Measurements from ENCODE around the gene ALS2. TPM values are rescaled to one million over a fixed set of nuclear protein-coding genes. Genes with fewer than 3 reads are reported as not detected.

The ALS2 gene
- polyA plus RNA-seq, 1 of the 3 experiments (the other 2 are of a cell fraction): 11.6 TPM

DNA sequence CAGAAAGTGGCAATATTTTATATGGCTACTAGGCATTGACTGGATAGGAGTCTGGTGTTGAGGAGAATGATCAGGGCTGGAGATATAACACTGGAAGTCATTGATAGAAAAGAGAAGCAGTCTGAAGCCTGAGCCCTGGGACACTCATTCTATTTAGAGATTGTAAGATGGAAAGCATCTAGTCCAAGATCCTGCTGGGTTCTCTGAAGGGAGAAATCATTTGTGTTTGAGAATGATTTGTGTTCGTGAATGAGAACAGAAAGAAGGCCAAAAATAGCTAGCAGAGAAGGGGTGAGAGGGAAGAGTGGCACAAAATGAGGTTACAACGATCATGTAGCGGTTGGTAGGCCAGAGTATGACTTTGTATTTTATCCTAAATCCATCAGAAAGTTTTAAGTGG is 7.6 kb upstream of the ALS2 start:
- no peaks in the 10 kb centered on the region for H4K20me1 ChIP-seq (ENCODE audit: insufficient read depth)
- 63% methylated on average over 3 of the region's 3 CpGs for WGBS (ENCODE audit: low lambda C conversion rate)
- CTCF ChIA-PET: interaction anchor here (1.7 kb wide), 1 partner anchor 390 kb away, joined by 4 read pairs; no protein-coding TSS in a partner anchor
- no peaks in the 10 kb centered on the region for H3K27me3 ChIP-seq (ENCODE audit: insufficient read depth)
- H3K9me3 ChIP-seq: no peaks in the 10 kb centered on the region
- no peak overlapping the region for H2AFZ ChIP-seq (ENCODE audit: low read depth)
- TF ChIP-seq MXI1 (IDR thresholded peaks at IDR 0.05; ENCODE audit: low read depth, low read length): no peak
- no peak for TF ChIP-seq GATA2 (CRISPR knock-in tag; IDR thresholded peaks at IDR 0.05)
- no peak for TF ChIP-seq SIN3A (IDR thresholded peaks at IDR 0.05; ENCODE audit: borderline replicate concordance, low read depth, low read length)
- no peak for TF ChIP-seq YY1 (IDR thresholded peaks at IDR 0.05; ENCODE audit: low read depth)
- no peak for TF ChIP-seq POLR2AphosphoS5 (IDR thresholded peaks at IDR 0.05; ENCODE audit: low read depth, low read length)
- TF ChIP-seq, protein P1, sequence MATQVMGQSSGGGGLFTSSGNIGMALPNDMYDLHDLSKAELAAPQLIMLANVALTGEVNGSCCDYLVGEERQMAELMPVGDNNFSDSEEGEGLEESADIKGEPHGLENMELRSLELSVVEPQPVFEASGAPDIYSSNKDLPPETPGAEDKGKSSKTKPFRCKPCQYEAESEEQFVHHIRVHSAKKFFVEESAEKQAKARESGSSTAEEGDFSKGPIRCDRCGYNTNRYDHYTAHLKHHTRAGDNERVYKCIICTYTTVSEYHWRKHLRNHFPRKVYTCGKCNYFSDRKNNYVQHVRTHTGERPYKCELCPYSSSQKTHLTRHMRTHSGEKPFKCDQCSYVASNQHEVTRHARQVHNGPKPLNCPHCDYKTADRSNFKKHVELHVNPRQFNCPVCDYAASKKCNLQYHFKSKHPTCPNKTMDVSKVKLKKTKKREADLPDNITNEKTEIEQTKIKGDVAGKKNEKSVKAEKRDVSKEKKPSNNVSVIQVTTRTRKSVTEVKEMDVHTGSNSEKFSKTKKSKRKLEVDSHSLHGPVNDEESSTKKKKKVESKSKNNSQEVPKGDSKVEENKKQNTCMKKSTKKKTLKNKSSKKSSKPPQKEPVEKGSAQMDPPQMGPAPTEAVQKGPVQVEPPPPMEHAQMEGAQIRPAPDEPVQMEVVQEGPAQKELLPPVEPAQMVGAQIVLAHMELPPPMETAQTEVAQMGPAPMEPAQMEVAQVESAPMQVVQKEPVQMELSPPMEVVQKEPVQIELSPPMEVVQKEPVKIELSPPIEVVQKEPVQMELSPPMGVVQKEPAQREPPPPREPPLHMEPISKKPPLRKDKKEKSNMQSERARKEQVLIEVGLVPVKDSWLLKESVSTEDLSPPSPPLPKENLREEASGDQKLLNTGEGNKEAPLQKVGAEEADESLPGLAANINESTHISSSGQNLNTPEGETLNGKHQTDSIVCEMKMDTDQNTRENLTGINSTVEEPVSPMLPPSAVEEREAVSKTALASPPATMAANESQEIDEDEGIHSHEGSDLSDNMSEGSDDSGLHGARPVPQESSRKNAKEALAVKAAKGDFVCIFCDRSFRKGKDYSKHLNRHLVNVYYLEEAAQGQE (IDR thresholded peaks at IDR 0.05; ENCODE audit: low read depth, low read length): no peak
- no peak for TF ChIP-seq CHD2 (IDR thresholded peaks at IDR 0.05; ENCODE audit: low read length, partially characterized antibody)
- TF ChIP-seq, protein P2, sequence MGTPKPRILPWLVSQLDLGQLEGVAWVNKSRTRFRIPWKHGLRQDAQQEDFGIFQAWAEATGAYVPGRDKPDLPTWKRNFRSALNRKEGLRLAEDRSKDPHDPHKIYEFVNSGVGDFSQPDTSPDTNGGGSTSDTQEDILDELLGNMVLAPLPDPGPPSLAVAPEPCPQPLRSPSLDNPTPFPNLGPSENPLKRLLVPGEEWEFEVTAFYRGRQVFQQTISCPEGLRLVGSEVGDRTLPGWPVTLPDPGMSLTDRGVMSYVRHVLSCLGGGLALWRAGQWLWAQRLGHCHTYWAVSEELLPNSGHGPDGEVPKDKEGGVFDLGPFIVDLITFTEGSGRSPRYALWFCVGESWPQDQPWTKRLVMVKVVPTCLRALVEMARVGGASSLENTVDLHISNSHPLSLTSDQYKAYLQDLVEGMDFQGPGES (IDR thresholded peaks at IDR 0.05; ENCODE audit: low read depth, low read length): no peak
- TF ChIP-seq, protein P3, sequence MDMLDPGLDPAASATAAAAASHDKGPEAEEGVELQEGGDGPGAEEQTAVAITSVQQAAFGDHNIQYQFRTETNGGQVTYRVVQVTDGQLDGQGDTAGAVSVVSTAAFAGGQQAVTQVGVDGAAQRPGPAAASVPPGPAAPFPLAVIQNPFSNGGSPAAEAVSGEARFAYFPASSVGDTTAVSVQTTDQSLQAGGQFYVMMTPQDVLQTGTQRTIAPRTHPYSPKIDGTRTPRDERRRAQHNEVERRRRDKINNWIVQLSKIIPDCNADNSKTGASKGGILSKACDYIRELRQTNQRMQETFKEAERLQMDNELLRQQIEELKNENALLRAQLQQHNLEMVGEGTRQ (IDR thresholded peaks at IDR 0.05; ENCODE audit: borderline replicate concordance, low read depth, low read length): no peak
- TF ChIP-seq JUND (IDR thresholded peaks at IDR 0.05): no peak
- TF ChIP-seq RCOR1 (IDR thresholded peaks at IDR 0.05; ENCODE audit: low read length): no peak
- TF ChIP-seq EZH2phosphoT487 (IDR thresholded peaks at IDR 0.05; ENCODE audit: borderline replicate concordance, low read depth): no peak
- TF ChIP-seq GABPA (IDR thresholded peaks at IDR 0.05; ENCODE audit: low read depth): no peak
- TF ChIP-seq NRF1 (IDR thresholded peaks at IDR 0.05; ENCODE audit: low read depth, low read length): no peak
- no peak for TF ChIP-seq NFIC (IDR thresholded peaks at IDR 0.05; ENCODE audit: borderline replicate concordance)
- TF ChIP-seq EP300 (IDR thresholded peaks at IDR 0.05; ENCODE audit: borderline replicate concordance in 1 of 2, low read depth in 1 of 2, low read length in 1 of 2): no peak
- TF ChIP-seq, protein P4, sequence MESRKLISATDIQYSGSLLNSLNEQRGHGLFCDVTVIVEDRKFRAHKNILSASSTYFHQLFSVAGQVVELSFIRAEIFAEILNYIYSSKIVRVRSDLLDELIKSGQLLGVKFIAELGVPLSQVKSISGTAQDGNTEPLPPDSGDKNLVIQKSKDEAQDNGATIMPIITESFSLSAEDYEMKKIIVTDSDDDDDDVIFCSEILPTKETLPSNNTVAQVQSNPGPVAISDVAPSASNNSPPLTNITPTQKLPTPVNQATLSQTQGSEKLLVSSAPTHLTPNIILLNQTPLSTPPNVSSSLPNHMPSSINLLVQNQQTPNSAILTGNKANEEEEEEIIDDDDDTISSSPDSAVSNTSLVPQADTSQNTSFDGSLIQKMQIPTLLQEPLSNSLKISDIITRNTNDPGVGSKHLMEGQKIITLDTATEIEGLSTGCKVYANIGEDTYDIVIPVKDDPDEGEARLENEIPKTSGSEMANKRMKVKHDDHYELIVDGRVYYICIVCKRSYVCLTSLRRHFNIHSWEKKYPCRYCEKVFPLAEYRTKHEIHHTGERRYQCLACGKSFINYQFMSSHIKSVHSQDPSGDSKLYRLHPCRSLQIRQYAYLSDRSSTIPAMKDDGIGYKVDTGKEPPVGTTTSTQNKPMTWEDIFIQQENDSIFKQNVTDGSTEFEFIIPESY (IDR thresholded peaks at IDR 0.05; ENCODE audit: borderline replicate concordance, low read depth): no peak
- TF ChIP-seq RAD21 (IDR thresholded peaks at IDR 0.05; ENCODE audit: low read length): no peak
- no peak for DNase-seq
- POLR2A ChIA-PET: no interaction called here
- no peak overlapping the region for H3K9ac ChIP-seq
- peaks cover under 1% of the 10 kb centered on the region for H3F3A ChIP-seq (replicated peaks; ENCODE audit: insufficient read depth)
- H3K4me1 ChIP-seq (ENCODE audit: control insufficient read depth in 1 of 2, insufficient read depth in 2 of 2, low read depth in 1 of 2, low read length in 1 of 2): no peaks in the 10 kb centered on the region; a peak in 1 of 4 replicates
- H3K4me3 ChIP-seq (ENCODE audit: low read depth in 2 of 2, low read length in 1 of 2): no peak overlapping the region
- no peaks in the 10 kb centered on the region for H3K9me2 ChIP-seq
- H3K36me3 ChIP-seq (replicated peaks in 1 of 2; ENCODE audit: control insufficient read depth in 1 of 2, insufficient read depth in 2 of 2, low read length in 1 of 2): no peaks in the 10 kb centered on the region
- no peak overlapping the region for H3K27ac ChIP-seq (ENCODE audit: low read depth in 2 of 2, low read length in 1 of 2)
- no peak overlapping the region for H3K4me2 ChIP-seq
- H3K79me2 ChIP-seq (ENCODE audit: insufficient read depth): no peaks in the 10 kb centered on the region
